Measurements from ENCODE around the gene SYNE2.

Gene SYNE2

GRCh38 chr14:63910583-63911363 is 58.0 kb downstream of the SYNE2 start:
- Histone ChIP-seq H3K79me2 (ENCODE audit: control insufficient read depth, low read length) (peaks cover 98% of the 10 kb centered on the region), H4K20me1 (ENCODE audit: control insufficient read depth, insufficient read depth, low read depth, low read length) (peaks cover 17% of the 10 kb centered on the region), H3K4me2 (ENCODE audit: low read length) (no peak overlapping the region), H3K36me3 (ENCODE audit: control insufficient read depth, low read length) (peaks cover 87% of the 10 kb centered on the region), H3F3A (ENCODE audit: control insufficient read depth, insufficient read depth) (peaks cover 9% of the 10 kb centered on the region; the same call in 1 of the 2 replicates), H3K9me2 (replicated peaks; ENCODE audit: control insufficient read depth, low read length) (no peaks in the 10 kb centered on the region), H3K4me1 (ENCODE audit: control insufficient read depth, low read length) (peaks cover 45% of the 10 kb centered on the region), H3K27ac (ENCODE audit: low read depth, low read length) (no peak overlapping the region), H3K27me3 (ENCODE audit: control insufficient read depth, low read length) (no peaks in the 10 kb centered on the region), H3K9me3 (ENCODE audit: control insufficient read depth, insufficient read depth, low read length) (no peaks in the 10 kb centered on the region), H3K4me3 (ENCODE audit: low read length) (no peak overlapping the region)
- TF ChIP-seq EZH2phosphoT487 (IDR thresholded peaks at IDR 0.05; ENCODE audit: borderline replicate concordance, low read length) (no peak), CTCF (IDR thresholded peaks at IDR 0.05; ENCODE audit: low read depth, low read length, poor library complexity, severe bottlenecking) (no peak)

- Histone ChIP-seq H4K20me1 (ENCODE audit: control insufficient read depth, insufficient read depth, low read depth, low read length) (peaks cover 18% of the 10 kb centered on the region), H3K4me3 (ENCODE audit: low read length) (no peak overlapping the region), H3K27ac (ENCODE audit: low read depth, low read length) (no peak overlapping the region), H3K79me2 (ENCODE audit: control insufficient read depth, low read length) (peaks cover 98% of the 10 kb centered on the region), H3K27me3 (ENCODE audit: control insufficient read depth, low read length) (no peaks in the 10 kb centered on the region), H3K9me3 (ENCODE audit: control insufficient read depth, insufficient read depth, low read length) (no peaks in the 10 kb centered on the region), H3K4me2 (ENCODE audit: low read length) (no peak overlapping the region), H3K36me3 (ENCODE audit: control insufficient read depth, low read length) (peaks cover 90% of the 10 kb centered on the region), H3K9me2 (replicated peaks; ENCODE audit: control insufficient read depth, low read length) (no peaks in the 10 kb centered on the region), H3F3A (ENCODE audit: control insufficient read depth, insufficient read depth) (peaks cover 9% of the 10 kb centered on the region; the same call in 1 of the 2 replicates), H3K4me1 (ENCODE audit: control insufficient read depth, low read length) (peaks cover 49% of the 10 kb centered on the region)
- TF ChIP-seq EZH2phosphoT487 (IDR thresholded peaks at IDR 0.05; ENCODE audit: borderline replicate concordance, low read length) (no peak), CTCF (IDR thresholded peaks at IDR 0.05; ENCODE audit: low read depth, low read length, poor library complexity, severe bottlenecking) (no peak)
Observed at GRCh38 chr14:63911404-63911803, 58.6 kb downstream of the SYNE2 start.

- Histone ChIP-seq H3K36me3 (ENCODE audit: control insufficient read depth, low read length) (peaks cover 88% of the 10 kb centered on the region), H3F3A (ENCODE audit: control insufficient read depth, insufficient read depth) (peaks cover 9% of the 10 kb centered on the region; the same call in 1 of the 2 replicates), H3K4me2 (ENCODE audit: low read length) (no peak overlapping the region), H3K79me2 (ENCODE audit: control insufficient read depth, low read length) (peaks cover 98% of the 10 kb centered on the region), H3K9me2 (replicated peaks; ENCODE audit: control insufficient read depth, low read length) (no peaks in the 10 kb centered on the region), H3K27ac (ENCODE audit: low read depth, low read length) (no peak overlapping the region), H3K27me3 (ENCODE audit: control insufficient read depth, low read length) (no peaks in the 10 kb centered on the region), H4K20me1 (ENCODE audit: control insufficient read depth, insufficient read depth, low read depth, low read length) (peaks cover 11% of the 10 kb centered on the region), H3K4me1 (ENCODE audit: control insufficient read depth, low read length) (peaks cover 40% of the 10 kb centered on the region), H3K9me3 (ENCODE audit: control insufficient read depth, insufficient read depth, low read length) (no peaks in the 10 kb centered on the region), H3K4me3 (ENCODE audit: low read length) (no peak overlapping the region)
- TF ChIP-seq EZH2phosphoT487 (IDR thresholded peaks at IDR 0.05; ENCODE audit: borderline replicate concordance, low read length): no peak
- TF ChIP-seq CTCF (IDR thresholded peaks at IDR 0.05; ENCODE audit: low read depth, low read length, poor library complexity, severe bottlenecking): no peak
Observed at GRCh38 chr14:63912286-63912685, 59.5 kb downstream of the SYNE2 start.
